ENCODE results near the gene RASL11A.
A peak's percentile ranks its signal among the peaks of the same experiment; 100 is the strongest.
"Not testable (repeated sequence)": the region's sequence is repeated elsewhere in the genome, so short reads cannot be mapped to it uniquely, and the experiment has no call there.

The RASL11A gene, protein sequence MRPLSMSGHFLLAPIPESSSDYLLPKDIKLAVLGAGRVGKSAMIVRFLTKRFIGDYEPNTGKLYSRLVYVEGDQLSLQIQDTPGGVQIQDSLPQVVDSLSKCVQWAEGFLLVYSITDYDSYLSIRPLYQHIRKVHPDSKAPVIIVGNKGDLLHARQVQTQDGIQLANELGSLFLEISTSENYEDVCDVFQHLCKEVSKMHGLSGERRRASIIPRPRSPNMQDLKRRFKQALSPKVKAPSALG

DNA sequence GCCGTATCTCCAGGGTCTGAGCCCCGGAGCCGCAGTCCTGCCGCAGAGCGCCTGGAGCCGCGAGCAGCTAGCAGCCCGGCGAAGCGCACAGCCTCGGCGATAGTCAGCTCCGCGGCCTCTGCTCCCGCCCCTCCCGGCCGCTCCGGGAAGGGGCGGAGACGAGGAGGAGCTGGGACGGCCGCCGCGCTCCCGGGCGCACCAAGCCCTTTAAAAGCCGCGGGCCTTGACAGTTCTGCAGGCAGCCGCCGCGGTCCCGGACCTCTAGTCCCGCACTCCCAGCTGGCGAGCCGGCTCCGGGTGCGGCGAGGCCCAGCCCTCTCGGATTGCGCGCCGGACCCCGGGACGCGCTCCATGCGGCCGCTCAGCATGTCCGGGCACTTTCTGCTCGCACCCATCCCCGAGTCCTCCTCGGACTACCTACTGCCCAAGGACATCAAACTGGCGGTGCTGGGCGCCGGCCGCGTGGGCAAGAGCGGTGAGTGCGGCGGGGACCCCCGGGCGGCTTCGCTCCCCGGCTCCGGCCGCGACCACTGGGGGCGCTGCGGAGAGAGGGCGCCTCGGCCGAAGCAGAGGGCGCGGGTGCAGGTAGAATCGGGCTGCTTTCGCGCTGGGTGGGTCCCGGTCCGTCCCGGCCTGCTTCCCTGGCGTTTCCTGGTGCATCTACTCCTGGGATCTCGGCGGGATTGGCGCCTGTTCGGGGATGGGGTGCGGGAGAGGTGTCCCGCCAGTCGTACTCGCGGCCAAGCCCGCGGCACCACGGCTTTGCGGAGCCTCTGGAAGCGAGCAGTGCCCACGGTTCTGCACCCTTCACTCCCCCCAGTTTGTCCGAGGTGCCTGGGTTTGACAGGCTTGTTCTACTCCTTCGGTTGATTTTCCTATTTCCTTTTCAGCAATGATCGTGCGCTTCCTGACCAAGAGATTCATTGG is at the start of gene RASL11A:
TSS of gene RASL11A (plus strand) at position 237 of the 927 bp plus-strand sequence. CDS start at position 352, 115 bp downstream.
- peak; percentile 74 for DNase-seq (ENCODE audit: low spot score)

DNA sequence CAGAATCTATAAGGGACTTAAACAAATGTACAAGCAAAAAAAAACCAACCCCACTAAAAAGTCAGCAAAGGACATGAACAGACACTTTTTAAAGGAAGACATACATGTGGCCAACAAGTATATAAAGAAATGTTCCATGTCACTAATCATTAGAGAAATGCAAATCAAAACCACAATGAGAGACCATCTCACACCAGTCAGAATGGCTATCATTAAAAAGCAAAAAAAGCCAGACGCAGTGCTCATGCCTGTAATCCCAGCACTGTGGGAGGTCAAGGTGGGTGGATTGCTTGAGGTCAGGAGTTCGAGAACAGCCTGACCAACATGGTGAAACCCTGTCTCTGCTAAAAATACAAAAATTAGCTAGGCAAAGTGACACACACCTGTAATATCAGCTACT is 48.5 kb upstream of the RASL11A start:
- DNase-seq (ENCODE audit: low spot score), result not testable (repeated sequence)

DNA sequence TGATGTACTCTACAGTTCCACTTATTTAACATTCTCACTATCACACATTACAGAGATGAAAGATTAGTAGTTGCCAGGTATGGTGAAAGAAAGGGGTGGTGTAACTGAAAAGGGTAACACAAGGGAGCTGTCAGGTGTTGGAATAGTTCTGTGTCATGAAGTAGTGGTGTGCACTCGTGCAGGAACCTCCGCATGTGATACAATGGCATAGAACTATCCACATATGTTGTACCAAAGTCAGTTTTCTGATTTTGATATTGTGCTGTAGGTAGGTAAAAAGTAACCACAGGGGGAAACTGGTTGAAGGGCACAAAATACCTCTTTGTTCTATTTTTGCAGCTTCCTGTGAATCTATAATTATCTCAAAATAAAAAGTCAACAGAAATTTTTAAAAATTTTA is 43.6 kb upstream of the RASL11A start:
- no peak for DNase-seq (ENCODE audit: low spot score)

DNA sequence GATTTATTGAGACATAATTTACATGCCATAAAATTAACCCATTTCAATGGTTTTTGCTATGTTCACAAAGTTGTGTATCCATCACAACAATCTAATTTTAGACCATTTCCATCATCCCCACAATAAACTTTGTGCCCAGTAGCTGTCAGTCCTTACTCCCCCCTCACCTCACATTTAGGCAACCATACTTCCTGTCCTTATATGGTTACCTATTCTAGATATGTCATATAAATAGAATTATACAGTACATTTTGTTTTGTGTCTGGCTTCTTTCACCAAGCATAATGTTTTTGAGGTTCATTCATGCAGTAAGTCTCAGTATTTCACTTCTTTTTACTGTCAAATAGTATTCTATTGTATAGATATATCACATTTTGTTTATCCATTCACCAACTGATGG is 42.5 kb upstream of the RASL11A start:
- DNase-seq (ENCODE audit: low spot score), result no peak

DNA sequence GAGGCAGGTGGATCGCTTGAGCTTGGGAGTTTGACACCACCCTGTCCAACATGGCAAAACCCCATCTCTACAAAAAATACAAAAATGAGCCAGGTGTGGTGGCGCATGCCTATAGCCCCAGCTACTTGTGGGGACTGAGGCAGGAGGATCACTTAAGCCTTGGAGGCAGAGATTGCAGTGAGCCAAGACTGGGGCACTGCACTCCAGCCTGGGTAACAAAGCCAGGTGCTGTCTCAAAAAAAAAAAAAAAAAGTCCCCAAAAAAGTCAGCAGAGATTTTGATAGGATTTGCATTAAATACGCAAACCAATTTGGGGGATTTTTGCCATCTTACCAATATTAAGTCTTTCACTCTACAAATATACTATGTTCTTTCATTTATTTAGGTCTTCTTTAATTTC is 41.0 kb upstream of the RASL11A start:
- DNase-seq (ENCODE audit: low spot score), result no peak

DNA sequence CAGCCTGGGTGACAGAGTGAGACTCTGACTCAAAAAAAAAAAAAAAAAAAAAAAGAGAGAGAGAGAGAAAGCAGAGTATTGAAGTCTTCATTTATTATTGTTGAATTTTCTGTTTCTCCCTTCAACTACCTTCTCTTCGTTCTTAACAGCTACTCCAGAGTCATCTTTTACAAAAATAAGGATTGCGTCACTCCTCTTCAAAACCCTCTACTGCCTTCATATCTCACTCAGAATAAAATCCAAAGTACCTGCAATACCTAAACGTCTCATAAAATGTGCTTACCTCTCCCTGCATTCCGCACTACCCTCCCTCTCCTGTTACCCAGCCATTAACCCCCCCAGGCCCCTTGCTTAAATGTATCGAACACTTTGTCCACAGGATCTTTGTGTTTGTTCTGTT is 36.7 kb upstream of the RASL11A start:
- DNase-seq (ENCODE audit: low spot score), result no peak

DNA sequence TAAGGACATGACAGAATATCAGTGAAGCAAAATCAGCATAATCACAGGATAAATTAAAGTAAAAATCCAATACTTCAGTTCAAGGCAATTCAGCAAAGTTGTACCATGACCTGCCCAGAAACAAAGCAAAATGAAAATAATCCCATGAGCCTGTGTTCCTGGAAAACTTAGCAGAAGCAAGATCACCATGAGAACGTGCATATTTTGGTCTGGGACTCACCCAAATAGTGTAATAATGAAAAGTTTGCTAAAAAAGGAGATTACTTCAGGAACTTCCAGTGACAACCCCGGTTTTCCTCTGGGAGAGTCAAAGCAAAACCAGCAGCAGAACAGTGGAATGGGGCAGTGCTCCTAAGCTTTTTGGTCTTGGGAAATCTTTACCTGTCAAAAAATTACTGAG is 34.2 kb upstream of the RASL11A start:
- DNase-seq (ENCODE audit: low spot score), result no peak

DNA sequence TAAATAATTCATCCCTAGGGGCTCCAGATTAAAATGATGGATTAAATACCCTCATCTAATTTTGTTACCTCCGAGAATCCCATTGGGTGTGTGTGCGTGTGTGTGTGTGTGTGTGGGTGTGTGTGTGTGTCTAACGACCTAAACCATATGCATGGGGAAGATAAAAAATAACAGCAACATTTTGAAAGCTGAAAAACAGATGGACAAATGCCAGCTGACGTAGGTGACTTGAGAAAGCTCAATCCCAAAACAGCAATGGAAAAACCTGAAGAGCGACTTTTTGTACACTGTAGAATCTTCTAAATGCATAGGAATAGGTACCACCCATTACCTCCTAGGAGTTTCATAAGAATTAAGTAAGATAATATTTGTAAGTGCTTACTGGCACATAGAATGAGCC is 27.9 kb upstream of the RASL11A start:
- no peak for DNase-seq (ENCODE audit: low spot score)

DNA sequence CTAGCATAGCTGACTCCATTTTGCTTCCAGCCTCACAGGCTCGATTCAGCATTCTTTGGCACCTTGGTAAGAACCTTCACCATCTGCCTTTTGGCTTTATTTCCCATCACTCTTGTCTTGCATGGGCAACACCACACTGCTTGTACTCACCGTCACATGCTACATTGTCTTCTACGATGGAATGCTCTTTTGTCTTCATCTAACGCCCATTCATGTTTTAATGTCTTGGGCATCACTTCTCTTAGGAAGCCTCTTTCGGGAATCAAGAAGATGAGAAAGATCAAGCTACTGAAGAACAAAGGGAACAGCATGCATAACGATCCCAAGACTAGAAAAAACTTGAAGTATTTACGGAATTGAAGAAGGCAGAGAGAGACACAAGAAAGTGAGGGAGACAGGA is 25.0 kb upstream of the RASL11A start:
- DNase-seq (ENCODE audit: low spot score), result no peak

DNA sequence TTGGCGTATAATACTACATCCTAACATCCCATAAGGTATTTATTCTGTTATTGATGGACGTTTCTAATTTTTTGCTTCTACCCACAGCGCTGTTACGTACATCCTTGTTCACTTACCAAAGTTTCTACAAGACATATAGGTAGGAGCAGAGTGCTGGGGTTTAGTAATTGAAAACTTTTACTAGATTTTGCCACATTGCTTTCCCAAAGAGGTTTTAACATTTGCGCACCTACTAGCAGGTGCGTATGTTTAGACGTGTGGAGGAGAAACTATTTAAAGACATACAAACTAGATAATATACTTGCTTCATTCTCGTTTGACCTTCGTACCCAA is 19.8 kb upstream of the RASL11A start:
- no peak for DNase-seq (ENCODE audit: low spot score)

DNA sequence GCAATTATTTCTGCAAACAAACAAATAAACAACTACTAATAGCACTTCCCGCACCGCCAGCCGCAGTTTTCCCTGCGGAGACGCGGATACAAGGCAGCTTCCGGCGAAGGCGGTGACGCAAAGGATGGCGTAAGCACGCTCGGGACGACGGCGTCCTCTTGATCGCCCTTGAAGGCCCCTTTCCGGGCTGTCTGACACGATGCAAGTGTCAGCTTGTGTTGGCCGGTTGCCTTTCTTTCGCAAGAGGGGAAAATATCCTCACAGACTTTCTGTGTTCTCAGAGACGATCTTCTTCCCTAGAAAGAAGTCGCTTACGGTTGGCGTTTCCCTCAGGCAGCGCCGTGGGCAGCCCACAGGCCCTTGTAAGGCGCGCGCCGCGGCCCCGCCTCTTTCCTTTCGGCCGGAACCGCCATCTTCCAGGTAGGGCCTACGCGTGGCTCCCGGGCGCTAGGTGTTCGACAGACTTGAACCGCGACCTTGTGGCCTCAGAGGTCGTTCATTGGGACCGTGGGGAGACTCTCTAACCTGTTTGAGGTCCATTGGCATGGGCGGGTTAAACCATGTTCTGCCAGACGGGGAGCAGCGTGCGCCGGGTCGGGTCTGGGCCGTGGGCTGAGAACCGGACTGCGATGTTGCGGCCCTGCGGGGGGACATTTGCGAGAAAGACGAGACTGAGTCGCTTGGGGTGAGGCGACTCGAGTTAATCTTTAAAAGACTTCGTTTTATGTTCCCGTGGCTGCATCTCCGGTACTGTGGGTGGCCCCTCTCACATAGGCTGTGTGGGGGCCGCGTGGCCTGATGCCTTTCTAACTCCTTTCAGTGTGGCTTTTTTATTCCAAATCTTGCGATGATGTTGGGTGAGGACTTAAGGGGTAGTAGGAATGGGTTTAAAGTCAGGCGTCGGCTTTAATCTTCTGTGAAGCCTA is 19.2 kb upstream of the RASL11A start, which contains the start of gene RPL21:
TSS of gene RPL21 (plus strand) at position 393 of the 926 bp plus-strand sequence. CDS start 2,219 bp downstream, outside the sequence.
- peak; percentile 77 for DNase-seq (ENCODE audit: low spot score)

DNA sequence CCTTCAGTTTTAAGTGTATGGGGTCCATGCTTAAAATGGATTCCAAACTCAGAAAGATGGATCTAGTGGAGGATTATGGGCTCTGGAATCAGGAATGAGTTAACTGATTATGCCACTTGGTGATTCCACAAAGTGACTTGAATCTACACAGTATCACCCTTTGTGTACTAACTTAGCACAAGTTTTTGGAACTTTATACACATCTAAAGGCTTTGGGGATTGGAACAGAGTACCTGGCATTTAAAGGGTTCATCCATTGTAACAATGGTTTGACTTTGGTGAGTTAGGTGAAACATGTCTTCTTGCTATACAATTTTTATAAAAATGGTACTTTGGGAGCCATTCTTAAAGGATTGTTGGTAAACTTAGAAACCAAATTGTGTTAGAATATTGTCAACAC is 18.2 kb upstream of the RASL11A start:
- no peak for DNase-seq (ENCODE audit: low spot score)

DNA sequence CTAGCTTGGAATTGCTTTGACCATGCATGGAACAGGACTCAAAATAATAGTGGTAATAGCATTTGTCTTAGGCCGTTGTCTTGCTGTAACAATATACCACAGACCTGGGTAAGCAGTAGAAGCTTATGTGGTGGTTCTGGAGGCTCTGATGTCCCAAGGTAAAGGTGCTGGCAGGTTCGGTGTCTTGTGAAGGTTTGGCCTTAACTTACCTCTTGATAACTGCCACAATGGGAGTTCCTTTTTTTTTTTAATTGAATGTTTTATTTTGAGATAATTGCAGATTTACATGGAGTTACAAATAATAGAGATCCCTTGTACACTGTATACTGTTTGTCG is 13.4 kb upstream of the RASL11A start:
- no peak for DNase-seq (ENCODE audit: low spot score)

DNA sequence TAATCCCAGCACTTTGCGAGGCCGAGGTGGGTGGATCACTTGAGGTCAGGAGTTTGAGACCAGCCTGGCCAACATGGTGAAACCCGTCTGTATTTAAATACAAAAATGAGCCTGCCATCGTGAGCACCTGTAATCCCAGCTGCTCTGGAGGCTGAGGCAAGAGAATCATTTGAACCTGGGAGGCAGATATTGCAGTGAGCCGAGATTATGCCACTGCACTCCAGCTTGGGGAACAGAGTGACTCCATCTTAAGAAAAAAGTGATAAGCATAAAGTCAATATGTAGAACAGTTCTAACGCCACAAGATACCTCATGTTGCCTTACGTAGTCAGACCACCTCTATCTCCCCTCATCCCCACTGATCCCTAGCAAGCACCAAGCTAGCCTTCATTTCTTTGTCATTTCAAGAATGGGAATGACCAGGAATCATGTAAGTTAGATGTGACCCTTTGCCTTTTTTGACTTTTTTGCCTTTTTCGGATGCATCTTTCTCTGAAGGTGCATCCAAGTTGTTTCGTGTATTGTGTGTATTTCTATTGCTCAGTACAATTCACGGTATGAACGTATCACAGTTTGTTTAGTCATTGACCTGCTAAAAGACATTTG is 12.9 kb upstream of the RASL11A start:
- no peak for DNase-seq (ENCODE audit: low spot score)

DNA sequence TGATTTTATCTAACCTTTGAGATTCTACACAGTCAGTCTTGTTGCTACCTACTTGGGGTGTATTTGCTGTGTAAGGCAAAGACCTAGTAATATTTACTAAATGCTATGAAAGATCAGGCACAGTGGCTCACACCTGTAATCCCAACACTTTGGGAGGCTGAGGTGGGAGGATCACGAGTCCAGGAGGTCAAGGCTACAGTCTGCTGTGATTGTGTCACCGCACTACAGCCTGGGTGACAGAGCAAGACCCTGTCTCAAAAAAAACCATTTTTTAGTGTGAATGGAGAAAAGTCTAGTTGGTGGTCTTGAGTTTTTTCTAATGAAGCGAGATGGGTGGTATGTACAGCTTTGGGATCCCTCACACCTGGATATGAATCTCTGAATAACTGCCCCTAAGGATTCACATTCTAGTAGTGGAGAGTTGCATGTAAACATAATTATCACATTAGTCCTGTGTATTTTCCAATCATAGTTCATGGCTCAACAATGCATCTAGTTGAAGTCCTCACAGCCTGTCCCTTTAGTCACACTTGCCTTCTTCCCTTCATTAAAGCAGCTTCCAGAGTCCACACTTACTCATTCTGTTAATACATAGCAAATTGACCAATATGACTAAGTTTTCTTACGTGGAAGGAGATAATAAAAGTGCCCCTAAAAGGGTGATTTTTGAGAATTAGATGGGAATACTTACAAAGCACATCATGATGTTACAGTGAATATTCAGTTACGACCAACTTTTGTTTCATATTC is 11.8 kb upstream of the RASL11A start:
- DNase-seq (ENCODE audit: low spot score), result no peak

DNA sequence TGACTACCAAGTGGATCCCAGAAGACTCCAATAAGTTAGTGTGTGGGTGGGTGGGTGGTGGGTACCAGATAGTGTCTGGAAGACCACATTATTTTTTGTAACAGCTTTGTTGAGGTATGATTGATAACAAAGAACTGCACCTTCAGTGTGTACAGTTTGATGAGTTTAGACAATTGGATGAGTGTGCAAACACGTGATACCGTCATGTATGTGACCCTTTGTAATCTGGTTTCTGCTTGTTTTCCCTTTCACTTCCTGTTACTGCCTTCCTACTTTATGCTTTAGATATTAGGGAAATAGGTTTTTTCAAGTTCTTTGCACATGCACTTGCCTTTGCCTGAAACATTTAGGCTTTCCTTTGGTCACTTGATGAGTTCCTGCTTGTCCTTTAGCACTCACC is 10.8 kb upstream of the RASL11A start:
- no peak for DNase-seq (ENCODE audit: low spot score)

DNA sequence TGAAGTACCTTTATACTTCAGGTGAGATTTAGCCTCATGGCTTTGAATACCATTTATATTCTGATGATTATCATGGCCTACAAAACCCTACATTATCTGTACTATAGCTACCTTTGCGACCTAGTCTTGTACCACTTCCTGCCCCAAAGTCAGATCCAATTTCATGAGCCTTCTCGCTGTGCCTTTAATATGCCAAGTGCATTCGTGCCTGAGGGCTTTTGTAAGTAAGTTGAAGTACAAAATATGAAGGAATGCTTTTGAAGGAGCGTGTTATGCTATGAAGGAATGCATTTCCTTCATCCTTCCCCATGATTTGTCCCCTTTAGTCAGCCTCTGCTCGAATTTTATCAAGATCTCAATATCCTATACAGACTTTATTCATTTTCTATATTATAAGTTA is 9.2 kb upstream of the RASL11A start:
- DNase-seq (ENCODE audit: low spot score), result no peak

DNA sequence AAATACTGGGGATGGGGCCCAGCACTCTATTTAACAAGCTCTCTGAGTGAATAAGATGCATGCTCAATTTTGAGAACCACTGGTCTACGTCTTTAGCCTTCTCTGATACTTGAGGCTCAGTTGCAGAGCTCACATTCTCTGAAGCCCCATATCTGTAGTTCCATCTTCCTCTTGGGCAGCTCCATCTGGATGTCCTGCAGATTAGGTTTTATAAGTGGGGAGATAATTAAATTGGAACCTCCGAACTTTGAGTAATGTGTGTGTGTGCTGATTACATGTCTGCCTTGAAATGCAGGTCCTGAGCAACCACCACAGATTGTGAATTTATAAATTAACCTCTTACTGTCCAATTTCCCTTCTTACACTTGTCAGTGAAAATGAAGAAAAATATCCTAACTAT is 7.2 kb upstream of the RASL11A start:
- DNase-seq (ENCODE audit: low spot score), result no peak

DNA sequence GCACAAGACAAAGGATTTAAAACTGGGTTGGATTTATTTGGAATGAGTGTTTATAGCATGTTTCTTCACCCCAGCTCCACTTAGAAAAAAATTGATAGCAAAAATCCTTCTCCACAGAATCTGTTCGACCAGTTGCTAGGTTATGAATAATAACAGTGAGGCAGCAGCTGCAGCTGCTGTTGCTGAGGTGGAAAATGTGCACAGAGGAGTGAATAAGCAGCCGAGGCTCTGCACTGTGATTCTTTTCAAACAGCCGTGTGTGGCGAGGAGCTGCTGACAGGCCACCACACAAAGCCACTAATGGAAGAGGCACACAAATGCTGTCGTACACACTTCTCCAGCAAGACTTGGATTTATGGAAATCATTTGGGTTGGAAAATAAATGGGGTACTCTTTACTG is 6.4 kb upstream of the RASL11A start:
- DNase-seq (ENCODE audit: low spot score), result no peak

DNA sequence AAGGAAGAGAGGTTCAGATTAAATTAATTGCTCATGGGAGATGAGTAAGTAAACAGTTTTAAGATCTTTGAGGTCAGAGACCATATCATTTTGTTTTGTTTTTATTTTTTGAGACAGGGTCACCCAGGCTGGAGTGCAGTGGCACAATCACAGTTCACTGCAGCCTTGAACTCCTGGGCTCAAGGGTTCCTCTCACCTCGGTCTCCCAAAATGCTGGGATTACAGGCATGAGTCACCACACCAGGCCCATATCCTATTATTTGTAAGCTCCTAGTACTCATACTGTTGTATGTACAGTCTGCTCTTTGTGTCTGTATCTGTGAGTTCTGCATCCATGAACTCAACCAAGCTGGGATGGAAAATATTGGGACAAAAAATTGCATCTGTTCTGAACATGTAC is 6.0 kb upstream of the RASL11A start:
- no peak for DNase-seq (ENCODE audit: low spot score)

DNA sequence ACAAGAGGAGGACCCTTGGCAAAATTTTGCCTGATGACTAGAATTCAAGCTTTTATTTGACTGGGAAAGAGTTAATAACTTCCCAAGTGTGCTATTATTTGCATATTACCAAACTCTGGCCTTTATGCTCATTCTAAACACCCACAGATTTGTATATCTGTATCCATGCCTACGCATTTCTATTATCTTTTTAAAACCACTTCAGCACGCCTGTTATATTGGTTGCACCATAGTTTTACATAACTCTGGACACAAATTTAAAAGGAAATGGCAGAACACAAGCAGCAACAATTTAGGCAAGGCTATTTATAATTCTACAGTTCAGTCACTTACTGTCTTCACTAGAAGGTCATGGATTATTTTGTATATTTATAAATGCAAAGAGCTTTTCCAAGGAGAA is 3.7 kb upstream of the RASL11A start:
- no peak for DNase-seq (ENCODE audit: low spot score)

Data from HuH-7 (cell line).